Left ventricle myocardium inferior (tissue), 1 donor: ENCODE data around the gene WNT7A. TPM values are rescaled to one million over a fixed set of nuclear protein-coding genes. Genes with fewer than 3 reads are reported as not detected.
"Not testable (repeated sequence)": the region's sequence is repeated elsewhere in the genome, so short reads cannot be mapped to it uniquely, and the experiment has no call there.

Experiments used
- DNase-seq: peaks from one replicate; pipeline ENCODE4 v3.0.0-alpha.2; 2020
- H3K27ac ChIP-seq: fragments of 200-600 bp; replicated peaks from 2 replicates; pipeline ENCODE4 v1.8.0; 2021
- H3K27me3 ChIP-seq: fragments of 200-600 bp; 2 replicates; pipeline ENCODE4 v1.8.0; 2021; ENCODE audit warnings: low read depth
- H3K36me3 ChIP-seq: fragments of 200-600 bp; 2 replicates; pipeline ENCODE4 v1.8.0; 2021
- H3K4me1 ChIP-seq: fragments of 200-600 bp; 2 replicates; pipeline ENCODE4 v1.8.0; 2021
- H3K4me3 ChIP-seq: fragments of 200-600 bp; 2 replicates; pipeline ENCODE4 v1.8.0; 2021; ENCODE audit warnings: mild to moderate bottlenecking, moderate library complexity
- H3K9me3 ChIP-seq: fragments of 200-600 bp; replicated peaks from 2 replicates; pipeline ENCODE4 v1.8.0; 2021
- CTCF ChIP-seq: fragments of 200-600 bp; IDR thresholded peaks from 2 replicates; pipeline ENCODE4 v1.8.0; 2021; ENCODE audit warnings: antibody characterized with exemption, mild to moderate bottlenecking, borderline replicate concordance
- intact Hi-C: fragments of 100-400 bp; cut with micrococcal nuclease; formaldehyde crosslinking; loops from one replicate; pipeline ENCODE4 v1.11.0; 2022
- total RNA-seq: library from RNA; stranded (reverse); fragmentation: NEBNext Ultra II Directional; extraction: Animal tissue kit (Norgen Biotek cat#: 25700); gene quantifications from one replicate; pipeline ENCODE4 v1.2.1, GENCODE V29; 2021
- donor health status: DM: no; HTN: yes; CAD: no; lungs with severe emphysema.

The WNT7A gene
- total RNA-seq, 1 donor from 2014 or later, result not detected

DNA sequence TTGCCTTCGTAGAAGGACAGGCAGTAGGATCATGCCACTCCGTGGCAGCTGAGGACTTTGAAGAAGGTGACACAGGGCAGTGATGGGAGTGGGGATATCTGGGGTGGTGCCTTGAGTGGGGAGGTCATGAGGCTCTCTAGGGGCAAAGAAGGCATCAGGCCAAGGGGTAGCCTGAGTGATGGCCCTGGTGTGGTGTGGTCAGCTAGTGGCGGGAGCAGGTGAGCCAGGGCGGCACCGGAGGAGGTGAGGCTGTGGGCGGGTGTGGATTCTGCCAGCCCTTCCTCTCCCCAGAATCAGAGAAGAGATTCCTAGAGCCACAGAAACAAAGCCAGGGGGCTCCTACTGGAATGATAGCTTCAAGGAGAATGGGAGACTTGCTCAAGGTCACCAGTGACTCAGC is 18.4 kb downstream of the WNT7A start:
- no peaks in the 10 kb centered on the region for H3K36me3 ChIP-seq
- H3K9me3 ChIP-seq, result no peaks in the 10 kb centered on the region
- no peak for TF ChIP-seq CTCF
- H3K4me1 ChIP-seq, result no peaks in the 10 kb centered on the region
- intact Hi-C loops, result no loop called here
- no peak overlapping the region for H3K4me3 ChIP-seq
- no peak for DNase-seq
- peaks cover 98% of the 10 kb centered on the region for H3K27me3 ChIP-seq
- no peak overlapping the region for H3K27ac ChIP-seq

DNA sequence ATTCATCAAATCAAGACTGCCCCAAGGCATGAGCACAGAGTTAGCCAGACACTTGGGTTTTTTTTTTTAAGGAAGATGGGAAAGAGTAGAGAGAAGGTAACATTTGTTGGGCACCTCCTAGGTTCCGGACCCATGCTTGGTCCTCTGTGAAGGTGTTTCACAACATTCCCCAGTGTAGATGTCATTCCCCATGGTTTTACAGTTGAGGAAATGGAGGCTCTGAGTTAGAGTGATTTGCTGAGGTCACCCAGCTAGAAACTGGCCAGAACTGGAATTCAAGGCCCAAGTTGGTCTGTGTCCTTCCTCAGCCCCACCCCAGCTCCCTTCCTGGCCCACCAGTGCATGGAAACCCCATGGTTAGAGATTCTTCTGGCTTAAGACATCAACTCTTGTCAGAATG is 19.9 kb downstream of the WNT7A start:
- Histone ChIP-seq H3K9me3 (no peaks in the 10 kb centered on the region), H3K36me3 (no peaks in the 10 kb centered on the region), H3K27me3 (peaks cover 98% of the 10 kb centered on the region), H3K4me3 (no peak overlapping the region), H3K27ac (no peak overlapping the region), H3K4me1 (no peaks in the 10 kb centered on the region)
- intact Hi-C loops, result no loop called here
- no peak for TF ChIP-seq CTCF
- DNase-seq, result no peak

GRCh38 chr3:13858768-13859520 is 20.9 kb downstream of the WNT7A start:
- no peak overlapping the region for H3K4me3 ChIP-seq
- no peak overlapping the region for H3K27ac ChIP-seq
- H3K4me1 ChIP-seq, result no peaks in the 10 kb centered on the region
- no peaks in the 10 kb centered on the region for H3K9me3 ChIP-seq
- H3K36me3 ChIP-seq, result no peaks in the 10 kb centered on the region
- peaks cover 98% of the 10 kb centered on the region for H3K27me3 ChIP-seq
- intact Hi-C loops, result no loop called here
- DNase-seq, result no peak
- TF ChIP-seq CTCF, result no peak

DNA sequence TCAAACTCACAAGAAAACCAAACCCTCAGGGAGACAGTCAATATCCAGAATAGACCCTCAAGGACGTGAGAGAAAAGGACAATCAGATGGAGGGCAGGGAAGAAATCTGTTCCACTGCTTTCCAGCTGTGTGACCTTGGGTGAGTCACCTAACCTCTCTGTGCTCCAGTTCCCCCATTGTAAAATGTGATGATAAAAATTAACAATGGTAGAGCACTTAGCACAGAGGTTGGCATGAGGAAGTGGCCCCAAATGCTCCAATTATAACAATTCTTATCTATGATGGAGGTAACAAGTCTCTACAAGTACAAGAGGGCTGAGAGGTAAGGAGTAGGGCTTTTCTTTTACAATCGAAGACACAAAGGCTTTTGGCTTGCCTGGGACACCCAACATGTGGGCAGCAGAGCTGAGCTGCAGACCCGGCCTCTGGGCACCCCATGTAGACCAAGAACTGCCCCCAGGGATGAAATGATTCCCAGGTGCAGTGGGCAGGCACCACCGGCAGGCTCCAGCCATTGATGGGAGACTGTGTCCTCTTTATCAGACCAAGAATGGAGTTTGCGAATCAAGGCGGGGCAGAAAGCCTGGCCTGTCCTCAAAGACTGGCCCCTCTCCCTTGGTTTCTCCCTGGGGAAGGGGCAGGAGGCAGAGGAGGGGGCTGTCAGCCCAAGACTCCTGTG is 22.0 kb downstream of the WNT7A start:
- Histone ChIP-seq H3K36me3 (no peaks in the 10 kb centered on the region), H3K9me3 (no peaks in the 10 kb centered on the region), H3K27me3 (peaks cover 98% of the 10 kb centered on the region), H3K4me3 (no peak overlapping the region), H3K4me1 (no peaks in the 10 kb centered on the region), H3K27ac (no peak overlapping the region)
- TF ChIP-seq CTCF, result no peak
- no peak for DNase-seq
- intact Hi-C loops, result no loop called here

DNA sequence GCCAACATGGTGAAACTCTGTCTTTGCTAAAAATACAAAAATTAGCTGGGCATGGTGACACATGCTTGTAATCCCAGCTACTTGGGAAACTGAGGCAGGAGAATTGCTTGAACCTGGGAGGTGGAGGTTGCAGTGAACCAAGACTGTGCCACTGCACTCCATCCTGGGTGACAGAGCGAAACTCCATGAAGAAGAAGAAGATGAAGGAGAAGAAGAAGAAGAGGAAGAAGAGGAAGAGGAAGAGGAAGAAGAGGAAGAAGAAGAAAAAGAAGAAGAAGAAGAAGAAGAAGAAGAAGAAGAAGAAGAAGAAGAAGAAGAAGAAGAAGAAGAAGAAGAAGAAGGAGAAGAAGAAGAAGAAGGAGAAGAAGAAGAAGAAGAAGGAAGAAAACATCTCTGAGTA is 23.2 kb downstream of the WNT7A start:
- H3K27ac ChIP-seq, H3K4me1 ChIP-seq, H3K4me3 ChIP-seq, DNase-seq, intact Hi-C loops, H3K36me3 ChIP-seq, H3K9me3 ChIP-seq: not testable (repeated sequence)
- peaks cover 98% of the 10 kb centered on the region for H3K27me3 ChIP-seq

DNA sequence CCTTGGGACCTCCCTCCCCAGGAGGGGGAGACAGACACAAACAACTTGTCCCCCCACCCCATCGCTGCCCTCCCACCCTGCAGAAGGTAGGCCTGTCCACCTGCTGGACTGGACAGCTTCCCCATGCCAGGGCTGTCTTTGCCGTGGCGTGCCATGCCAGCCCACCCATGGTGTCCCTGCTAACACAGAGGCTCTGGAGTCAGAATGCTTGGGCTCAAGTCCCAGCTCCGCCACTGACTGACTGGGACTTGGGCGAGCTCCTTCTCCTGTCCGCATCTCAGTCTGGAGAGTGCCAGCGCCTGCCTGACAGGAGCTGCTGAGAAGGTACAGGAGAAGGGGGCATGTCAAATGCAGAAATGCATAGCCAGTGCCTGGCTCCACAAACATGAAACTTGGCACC is 23.9 kb downstream of the WNT7A start:
- Histone ChIP-seq H3K4me1 (no peaks in the 10 kb centered on the region), H3K27me3 (peaks cover 98% of the 10 kb centered on the region), H3K9me3 (no peaks in the 10 kb centered on the region), H3K36me3 (no peaks in the 10 kb centered on the region), H3K4me3 (no peak overlapping the region), H3K27ac (no peak overlapping the region)
- no peak for DNase-seq
- intact Hi-C loops, result no loop called here
- TF ChIP-seq CTCF, result no peak
